Peyer's patch (tissue), 4 donors: Measurements from ENCODE around the gene RAB11FIP4.

ENCODE experiments used
- CTCF ChIP-seq, 6 experiments: fragments of 450-650 bp in 4 of 6; fragments of 200-600 bp in 2 of 6; sonication (generic) in 1 of 6; IDR thresholded peaks; one replicate each; pipeline ENCODE4 v1.5.1; 2017 to 2019; ENCODE audit warnings: antibody characterized with exemption in 6 of 6, mild to moderate bottlenecking in 3 of 6, moderate library complexity in 1 of 6
- POLR2A ChIP-seq, 2 donors: fragments of 450-650 bp; IDR thresholded peaks; one replicate each; pipeline ENCODE4 v1.5.1; 2017; ENCODE audit warnings: antibody characterized with exemption in 2 of 2, mild to moderate bottlenecking in 2 of 2, moderate library complexity in 2 of 2

DNA sequence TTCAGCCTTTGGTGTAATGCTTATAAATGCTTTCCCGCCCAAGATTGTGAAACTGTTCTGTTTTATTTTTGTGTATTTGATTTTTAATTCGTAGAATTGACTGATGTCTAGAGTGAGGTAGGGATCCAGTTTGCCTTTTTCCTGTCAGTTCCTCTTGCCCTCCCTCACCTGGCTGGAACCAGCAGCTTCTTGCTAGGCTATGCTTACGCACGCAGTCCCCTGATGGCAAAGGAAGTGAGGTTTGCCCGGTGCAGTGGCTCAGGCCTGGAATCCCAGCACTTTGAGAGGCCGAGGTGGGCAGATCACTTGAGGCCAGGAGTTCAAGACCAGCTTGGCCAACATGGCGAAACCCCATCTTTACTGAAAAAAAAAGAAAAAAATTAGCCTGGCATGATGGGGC is 51.9 kb downstream of the RAB11FIP4 start:
- TF ChIP-seq CTCF (IDR thresholded peaks at IDR 0.05) (no peak), POLR2A (IDR thresholded peaks at IDR 0.05) (no peak)
